ENCODE measurements around the gene CHRNA4. TPM values are rescaled to one million over a fixed set of nuclear protein-coding genes. Genes with fewer than 3 reads are reported as not detected.

Gene CHRNA4
- total and polyA plus RNA-seq, 10 of the 15 experiments (the other 5 are each of a cell fraction or from before 2014, with no cell fraction given): 0.04 to 0.41 (median 0.06) TPM; not detected in 5

DNA sequence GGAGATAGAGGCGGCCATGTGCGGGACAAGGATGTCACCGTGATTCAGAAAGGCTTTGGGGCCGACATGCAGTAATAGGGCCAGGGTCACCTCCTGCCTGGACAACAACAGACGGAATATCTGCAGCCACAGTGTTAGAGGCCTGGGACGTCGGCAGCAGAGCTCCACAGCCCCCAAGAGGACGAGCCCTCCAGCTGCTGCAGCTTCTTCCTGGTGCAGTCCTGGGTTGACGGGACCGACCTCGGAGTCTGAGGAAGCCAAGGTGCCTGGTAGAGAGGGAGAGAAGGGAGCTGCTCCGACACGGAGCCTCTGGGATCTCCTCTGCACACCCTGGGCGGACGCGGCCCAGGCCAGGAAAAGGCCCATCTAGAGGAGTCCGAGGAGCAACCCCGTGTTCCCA lies 23.2 kb upstream of the CHRNA4 start (continued):
- TF ChIP-seq, protein P1, sequence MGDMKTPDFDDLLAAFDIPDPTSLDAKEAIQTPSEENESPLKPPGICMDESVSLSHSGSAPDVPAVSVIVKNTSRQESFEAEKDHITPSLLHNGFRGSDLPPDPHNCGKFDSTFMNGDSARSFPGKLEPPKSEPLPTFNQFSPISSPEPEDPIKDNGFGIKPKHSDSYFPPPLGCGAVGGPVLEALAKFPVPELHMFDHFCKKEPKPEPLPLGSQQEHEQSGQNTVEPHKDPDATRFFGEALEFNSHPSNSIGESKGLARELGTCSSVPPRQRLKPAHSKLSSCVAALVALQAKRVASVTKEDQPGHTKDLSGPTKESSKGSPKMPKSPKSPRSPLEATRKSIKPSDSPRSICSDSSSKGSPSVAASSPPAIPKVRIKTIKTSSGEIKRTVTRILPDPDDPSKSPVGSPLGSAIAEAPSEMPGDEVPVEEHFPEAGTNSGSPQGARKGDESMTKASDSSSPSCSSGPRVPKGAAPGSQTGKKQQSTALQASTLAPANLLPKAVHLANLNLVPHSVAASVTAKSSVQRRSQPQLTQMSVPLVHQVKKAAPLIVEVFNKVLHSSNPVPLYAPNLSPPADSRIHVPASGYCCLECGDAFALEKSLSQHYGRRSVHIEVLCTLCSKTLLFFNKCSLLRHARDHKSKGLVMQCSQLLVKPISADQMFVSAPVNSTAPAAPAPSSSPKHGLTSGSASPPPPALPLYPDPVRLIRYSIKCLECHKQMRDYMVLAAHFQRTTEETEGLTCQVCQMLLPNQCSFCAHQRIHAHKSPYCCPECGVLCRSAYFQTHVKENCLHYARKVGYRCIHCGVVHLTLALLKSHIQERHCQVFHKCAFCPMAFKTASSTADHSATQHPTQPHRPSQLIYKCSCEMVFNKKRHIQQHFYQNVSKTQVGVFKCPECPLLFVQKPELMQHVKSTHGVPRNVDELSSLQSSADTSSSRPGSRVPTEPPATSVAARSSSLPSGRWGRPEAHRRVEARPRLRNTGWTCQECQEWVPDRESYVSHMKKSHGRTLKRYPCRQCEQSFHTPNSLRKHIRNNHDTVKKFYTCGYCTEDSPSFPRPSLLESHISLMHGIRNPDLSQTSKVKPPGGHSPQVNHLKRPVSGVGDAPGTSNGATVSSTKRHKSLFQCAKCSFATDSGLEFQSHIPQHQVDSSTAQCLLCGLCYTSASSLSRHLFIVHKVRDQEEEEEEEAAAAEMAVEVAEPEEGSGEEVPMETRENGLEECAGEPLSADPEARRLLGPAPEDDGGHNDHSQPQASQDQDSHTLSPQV (IDR thresholded peaks at IDR 0.05): no peak

DNA sequence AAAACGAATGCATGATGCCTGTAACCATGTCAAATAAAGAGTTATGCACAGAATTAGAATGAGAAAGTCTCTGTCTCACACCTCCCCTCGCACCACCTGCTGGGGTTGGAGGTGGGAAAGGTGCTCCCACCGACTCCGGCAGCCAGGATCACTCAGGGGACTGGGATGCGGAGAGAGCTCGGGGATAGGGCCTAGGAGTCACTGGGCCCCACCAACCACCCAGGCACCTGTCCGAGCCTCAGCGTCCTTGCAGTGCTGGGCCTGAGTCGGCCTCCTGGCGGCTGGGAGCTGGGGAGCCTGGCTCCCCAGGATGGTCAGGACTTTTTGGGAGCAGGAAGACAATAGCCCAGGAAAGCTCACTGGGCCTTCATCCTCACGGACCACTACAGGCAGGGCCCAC lies 22.4 kb upstream of the CHRNA4 start:
- TF ChIP-seq ZNF24 (IDR thresholded peaks at IDR 0.05) (no peak), ATF7 (IDR thresholded peaks at IDR 0.05; ENCODE audit: low read depth) (no peak), TARDBP (IDR thresholded peaks at IDR 0.05; ENCODE audit: borderline replicate concordance) (no peak), POLR2A (IDR thresholded peaks at IDR 0.05; ENCODE audit: low read depth, low read length) (no peak), BMI1 (IDR thresholded peaks at IDR 0.05; ENCODE audit: borderline replicate concordance) (no peak)
- TF ChIP-seq, protein P2, sequence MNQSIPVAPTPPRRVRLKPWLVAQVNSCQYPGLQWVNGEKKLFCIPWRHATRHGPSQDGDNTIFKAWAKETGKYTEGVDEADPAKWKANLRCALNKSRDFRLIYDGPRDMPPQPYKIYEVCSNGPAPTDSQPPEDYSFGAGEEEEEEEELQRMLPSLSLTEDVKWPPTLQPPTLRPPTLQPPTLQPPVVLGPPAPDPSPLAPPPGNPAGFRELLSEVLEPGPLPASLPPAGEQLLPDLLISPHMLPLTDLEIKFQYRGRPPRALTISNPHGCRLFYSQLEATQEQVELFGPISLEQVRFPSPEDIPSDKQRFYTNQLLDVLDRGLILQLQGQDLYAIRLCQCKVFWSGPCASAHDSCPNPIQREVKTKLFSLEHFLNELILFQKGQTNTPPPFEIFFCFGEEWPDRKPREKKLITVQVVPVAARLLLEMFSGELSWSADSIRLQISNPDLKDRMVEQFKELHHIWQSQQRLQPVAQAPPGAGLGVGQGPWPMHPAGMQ (IDR thresholded peaks at IDR 0.05; ENCODE audit: borderline replicate concordance): no peak
- Histone ChIP-seq H3K4me2 (ENCODE audit: control insufficient read depth, insufficient read depth) (no peak overlapping the region), H4K20me1 (ENCODE audit: control insufficient read depth, insufficient read depth) (no peaks in the 10 kb centered on the region), H3K27me3 (replicated peaks in 1 of 2; ENCODE audit: control insufficient read depth in 2 of 2, insufficient read depth in 2 of 2, low read length in 1 of 2) (no peaks in the 10 kb centered on the region), H3K27ac (ENCODE audit: control insufficient read depth, insufficient read depth) (no peak overlapping the region), H3K4me3 (no peak overlapping the region), H3K79me2 (ENCODE audit: control insufficient read depth, insufficient read depth, low read length) (no peaks in the 10 kb centered on the region), H3K4me1 (ENCODE audit: control insufficient read depth, insufficient read depth, low read length) (no peaks in the 10 kb centered on the region), H3K36me3 (ENCODE audit: control insufficient read depth in 2 of 2, insufficient read depth in 2 of 2, low read length in 1 of 2) (no peaks in the 10 kb centered on the region), H2AFZ (ENCODE audit: control insufficient read depth, low read depth, low read length) (no peak overlapping the region), H3K9ac (ENCODE audit: control insufficient read depth, insufficient read depth, low read length) (no peak overlapping the region), H3K9me3 (replicated peaks; ENCODE audit: control insufficient read depth, insufficient read depth, low read length) (peaks cover 3% of the 10 kb centered on the region; the same call in 1 of the 3 replicates)
- 58% methylated on average over 11 of the region's 11 CpGs for whole genome bisulfite sequencing (ENCODE audit: insufficient coverage, insufficient replicate concordance, low lambda C conversion rate, missing lambda C conversion rate)
- ChIA-PET POLR2A (no interaction called here), RAD21 (ENCODE audit: unreplicated experiment) (no interaction called here), CTCF (interaction anchor here (2.5 kb wide), 1 partner anchor 160 kb away, joined by 16 read pairs; no protein-coding TSS in a partner anchor), SMC1A (ENCODE audit: uncharacterized antibody, unreplicated experiment) (interaction anchor here (0.6 kb wide), 1 partner anchor 62 kb away, joined by 3 read pairs; no protein-coding TSS in a partner anchor)
- FAIRE-seq (no peak), DNase-seq (ENCODE audit: low read depth, low spot score) (no peak), ATAC-seq (no peak)
- in situ Hi-C loops (cut with MboI) (no loop called here), intact Hi-C loops (cut with micrococcal nuclease; ENCODE audit: unreplicated experiment) (no loop called here)
- BruUV-seq (replicated peaks): no TSS peak
